Hippocampal formation (tissue), 2 donors: ENCODE measurements around the gene MID1IP1.
A peak's percentile ranks its signal among the peaks of the same experiment; 100 is the strongest.

Source experiments
- DNase-seq, 2 donors: peaks; one replicate each; lab custom pipeline; 2025; lab: John Stamatoyannopoulos, UW

MID1IP1 gene

GRCh38 chrX:38800981-38801845 lies at the start of gene MID1IP1:
MID1IP1 (plus strand) TSS chrX:38801459; CDS start chrX:38804947, 3,488 bp downstream.
- DNase-seq: peak; percentile 76 to 82

GRCh38 chrX:38754102-38754790 lies 47.0 kb upstream of the MID1IP1 start:
- DNase-seq: peak; percentile 2 to 3

GRCh38 chrX:38754818-38755718 lies 46.2 kb upstream of the MID1IP1 start:
- DNase-seq: no peak

GRCh38 chrX:38760883-38761282 lies 40.4 kb upstream of the MID1IP1 start:
- DNase-seq: no peak

- DNase-seq: peak in 1 of 2 donors; percentile 4
Observed at GRCh38 chrX:38768079-38768478, 33.2 kb upstream of the MID1IP1 start.

GRCh38 chrX:38770152-38770551 lies 31.1 kb upstream of the MID1IP1 start:
- DNase-seq: no peak

- DNase-seq: no peak
Observed at GRCh38 chrX:38774249-38774648, 27.0 kb upstream of the MID1IP1 start.

GRCh38 chrX:38796946-38797345 lies 4.3 kb upstream of the MID1IP1 start:
- DNase-seq: no peak

GRCh38 chrX:38798956-38799355 lies 2.3 kb upstream of the MID1IP1 start:
- no peak for DNase-seq

GRCh38 chrX:38799995-38800580 lies 1.2 kb upstream of the MID1IP1 start:
- peak; percentile 9 to 42 for DNase-seq

GRCh38 chrX:38803243-38803587 lies 2.0 kb downstream of the MID1IP1 start:
- DNase-seq: no peak

GRCh38 chrX:38803588-38804431 lies 2.6 kb downstream of the MID1IP1 start:
- peak; percentile 70 to 84 for DNase-seq

- no peak for DNase-seq
Observed at GRCh38 chrX:38804432-38804681, 3.1 kb downstream of the MID1IP1 start.

- DNase-seq: peak in 1 of 2 donors; percentile 37
Observed at GRCh38 chrX:38804682-38805431, 3.6 kb downstream of the MID1IP1 start.

GRCh38 chrX:38805432-38806389 lies 4.5 kb downstream of the MID1IP1 start:
- DNase-seq: peak in 1 of 2 donors; percentile 57

- no peak for DNase-seq
Observed at GRCh38 chrX:38806875-38807621, 5.8 kb downstream of the MID1IP1 start.

GRCh38 chrX:38807873-38808272 lies 6.6 kb downstream of the MID1IP1 start:
- no peak for DNase-seq

- DNase-seq: no peak
Observed at GRCh38 chrX:38811515-38812243, 10.4 kb downstream of the MID1IP1 start.
